SK-N-SH treated with all-trans-retinoic acid at 6 μM for 48 hours (cell line): ENCODE data around the gene MKRN3.

Source experiments
- ATAC-seq: fragments of 200-7000 bp; cut with Tn5 transposase; 3 replicates; pipeline ENCODE4 v1.9.1; 2020; ENCODE audit warnings: mild to moderate bottlenecking, moderate library complexity
- ARNTL ChIP-seq: fragments of 450-650 bp; formaldehyde crosslinking; IDR thresholded peaks from 2 replicates; pipeline ENCODE4 v1.5.0; 2020; ENCODE audit warnings: low read depth, mild to moderate bottlenecking, moderate library complexity, borderline replicate concordance
- BACH2 ChIP-seq: fragments of 250-450 bp; sonication (Bioruptor Pico); IDR thresholded peaks from 2 replicates; pipeline ENCODE4 v1.9.0; 2021; ENCODE audit warnings: mild to moderate bottlenecking, borderline replicate concordance
- CREB5 ChIP-seq: fragments of 250-450 bp; sonication (Bioruptor Pico); IDR thresholded peaks from 2 replicates; pipeline ENCODE4 v1.5.1; 2020; ENCODE audit warnings: low read depth, mild to moderate bottlenecking, moderate library complexity
- CSDC2 ChIP-seq: fragments of 250-450 bp; sonication (Bioruptor Pico); IDR thresholded peaks from 2 replicates; pipeline ENCODE4 v1.5.0; 2020; ENCODE audit warnings: mild to moderate bottlenecking, moderate library complexity
- ESRRG ChIP-seq: fragments of 250-450 bp; sonication (Bioruptor Pico); IDR thresholded peaks from 2 replicates; pipeline ENCODE4 v1.6.1; 2021; ENCODE audit warnings: mild to moderate bottlenecking
- GLIS3 ChIP-seq: fragments of 250-450 bp; sonication (Bioruptor Pico); IDR thresholded peaks from 2 replicates; pipeline ENCODE4 v1.5.0; 2020; ENCODE audit warnings: mild to moderate bottlenecking, moderate library complexity
- ISL1 ChIP-seq: fragments of 250-450 bp; sonication (Bioruptor Pico); IDR thresholded peaks from 2 replicates; pipeline ENCODE4 v2.1.2; 2022; ENCODE audit warnings: mild to moderate bottlenecking, moderate library complexity
- OSR1 ChIP-seq: fragments of 250-450 bp; sonication (Bioruptor Pico); IDR thresholded peaks from 2 replicates; pipeline ENCODE4 v1.8.0; 2022; ENCODE audit warnings: moderate library complexity, mild to moderate bottlenecking, inconsistent platforms
- PATZ1 ChIP-seq: fragments of 250-450 bp; sonication (Bioruptor Pico); IDR thresholded peaks from 2 replicates; pipeline ENCODE4 v1.8.0; 2020; ENCODE audit warnings: mild to moderate bottlenecking, moderate library complexity, borderline replicate concordance
- RARB ChIP-seq: fragments of 250-450 bp; sonication (Bioruptor Pico); IDR thresholded peaks from 2 replicates; pipeline ENCODE4 v1.8.0; 2021; ENCODE audit warnings: mild to moderate bottlenecking, moderate library complexity
- SNAI2 ChIP-seq: fragments of 250-450 bp; sonication (Bioruptor Pico); IDR thresholded peaks from 2 replicates; pipeline ENCODE4 v1.5.0; 2020; ENCODE audit warnings: mild to moderate bottlenecking, moderate library complexity
- TCF4 ChIP-seq: fragments of 250-450 bp; sonication (Bioruptor Pico); IDR thresholded peaks from 2 replicates; pipeline ENCODE4 v1.8.0; 2021; ENCODE audit warnings: mild to moderate bottlenecking, moderate library complexity, borderline replicate concordance
- TSHZ2 ChIP-seq: fragments of 250-450 bp; sonication (Bioruptor Pico); IDR thresholded peaks from 2 replicates; pipeline ENCODE4 v1.5.0; 2020; ENCODE audit warnings: mild to moderate bottlenecking, moderate library complexity
- ZC3H10 ChIP-seq: fragments of 250-450 bp; sonication (Bioruptor Pico); IDR thresholded peaks from 2 replicates; pipeline ENCODE4 v1.5.1; 2021; ENCODE audit warnings: mild to moderate bottlenecking, moderate library complexity
- ZFP3 ChIP-seq: fragments of 250-450 bp; sonication (Bioruptor Pico); IDR thresholded peaks from 2 replicates; pipeline ENCODE4 v1.5.0; 2020; ENCODE audit warnings: mild to moderate bottlenecking, moderate library complexity
- ZNF565 ChIP-seq: fragments of 450-650 bp; formaldehyde crosslinking; conservative IDR thresholded peaks from 2 replicates; pipeline ENCODE4 v1.5.0; 2020; ENCODE audit warnings: low read depth, mild to moderate bottlenecking, moderate library complexity
- ZNF8 ChIP-seq: fragments of 450-650 bp; formaldehyde crosslinking; IDR thresholded peaks from 2 replicates; pipeline ENCODE4 v1.5.0; 2020; ENCODE audit warnings: mild to moderate bottlenecking, moderate library complexity
- TF ChIP-seq, protein P1 (sequence below): fragments of 250-450 bp; sonication (Bioruptor Pico); IDR thresholded peaks from 2 replicates; pipeline ENCODE4 v1.8.0; 2021; ENCODE audit warnings: low read depth, mild to moderate bottlenecking, moderate library complexity, borderline replicate concordance

MKRN3 gene

GRCh38 chr15:23566651-23567050 is 1.2 kb downstream of the MKRN3 start (continued):
- TF ChIP-seq, protein P1, sequence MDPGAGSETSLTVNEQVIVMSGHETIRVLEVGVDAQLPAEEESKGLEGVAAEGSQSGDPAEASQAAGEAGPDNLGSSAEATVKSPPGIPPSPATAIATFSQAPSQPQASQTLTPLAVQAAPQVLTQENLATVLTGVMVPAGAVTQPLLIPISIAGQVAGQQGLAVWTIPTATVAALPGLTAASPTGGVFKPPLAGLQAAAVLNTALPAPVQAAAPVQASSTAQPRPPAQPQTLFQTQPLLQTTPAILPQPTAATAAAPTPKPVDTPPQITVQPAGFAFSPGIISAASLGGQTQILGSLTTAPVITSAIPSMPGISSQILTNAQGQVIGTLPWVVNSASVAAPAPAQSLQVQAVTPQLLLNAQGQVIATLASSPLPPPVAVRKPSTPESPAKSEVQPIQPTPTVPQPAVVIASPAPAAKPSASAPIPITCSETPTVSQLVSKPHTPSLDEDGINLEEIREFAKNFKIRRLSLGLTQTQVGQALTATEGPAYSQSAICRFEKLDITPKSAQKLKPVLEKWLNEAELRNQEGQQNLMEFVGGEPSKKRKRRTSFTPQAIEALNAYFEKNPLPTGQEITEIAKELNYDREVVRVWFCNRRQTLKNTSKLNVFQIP (CRISPR knock-in tag): no peak

DNA sequence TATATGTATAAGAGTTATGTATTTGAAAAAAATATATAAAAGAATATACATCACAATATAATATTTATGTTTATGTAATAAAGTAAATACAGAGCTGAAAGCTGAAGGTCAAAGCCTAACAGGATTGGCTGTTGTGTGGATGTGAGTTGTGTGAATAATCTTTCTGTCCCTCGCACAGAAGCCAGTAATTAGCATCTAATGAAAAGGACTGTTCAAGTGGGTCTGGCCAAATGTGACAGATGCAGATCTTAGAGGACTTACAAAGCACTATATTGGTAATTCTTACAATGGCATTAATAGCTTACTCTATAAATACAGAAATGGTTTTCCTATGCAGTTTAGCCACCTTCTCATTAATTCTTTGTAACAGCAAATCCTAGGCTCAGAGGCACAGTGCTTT is 2.4 kb downstream of the MKRN3 start:
- TF ChIP-seq ZFP3 (CRISPR knock-in tag) (no peak), GLIS3 (CRISPR knock-in tag) (no peak), ZNF565 (CRISPR knock-in tag) (no peak), TCF4 (no peak), SNAI2 (CRISPR knock-in tag) (no peak), ISL1 (CRISPR knock-in tag) (no peak), RARB (CRISPR knock-in tag) (no peak), ESRRG (CRISPR knock-in tag) (no peak), CSDC2 (CRISPR knock-in tag) (no peak), OSR1 (CRISPR knock-in tag) (no peak), BACH2 (CRISPR knock-in tag) (no peak), ZNF8 (CRISPR knock-in tag) (no peak), ARNTL (no peak), PATZ1 (CRISPR knock-in tag) (no peak), CREB5 (CRISPR knock-in tag) (no peak)
- TF ChIP-seq, protein P1 (CRISPR knock-in tag): no peak
- TF ChIP-seq, all 23 proteins: peak for 0
- ATAC-seq: no peak

- TF ChIP-seq ZNF8 (CRISPR knock-in tag): no peak
- TF ChIP-seq ARNTL: no peak
- TF ChIP-seq TCF4: no peak
- TF ChIP-seq ZC3H10 (CRISPR knock-in tag): no peak
- no peak for TF ChIP-seq ISL1 (CRISPR knock-in tag)
- TF ChIP-seq GLIS3 (CRISPR knock-in tag): no peak
- TF ChIP-seq BACH2 (CRISPR knock-in tag): no peak
- no peak for TF ChIP-seq TSHZ2
- TF ChIP-seq, protein P1 (CRISPR knock-in tag): no peak
- no peak for TF ChIP-seq ESRRG (CRISPR knock-in tag)
- no peak for TF ChIP-seq SNAI2 (CRISPR knock-in tag)
- TF ChIP-seq ZFP3 (CRISPR knock-in tag): no peak
- TF ChIP-seq CREB5 (CRISPR knock-in tag): no peak
- ATAC-seq: no peak
These were observed 3.9 kb downstream of the MKRN3 start for GRCh38 chr15:23569151-23569925.
